ENCODE data around the gene KRTAP10-2. TPM values are rescaled to one million over a fixed set of nuclear protein-coding genes. Genes with fewer than 3 reads are reported as not detected.

Gene KRTAP10-2
- total RNA-seq, 1 donor from 2014 or later = not detected

Other genes starting within 250 kb of the KRTAP10-2 start
- 11.2 and 11.4 TPM in 2 replicates for gene CFAP410, start 212.1 kb downstream of the KRTAP10-2 start, total RNA-seq
- gene TRPM2, start 197.9 kb downstream of the KRTAP10-2 start, total RNA-seq = 0.52 and 1.7 TPM in 2 replicates
- 1.0 and 3.0 TPM in 2 replicates for gene LRRC3, start 96.0 kb downstream of the KRTAP10-2 start, total RNA-seq
- gene KRTAP10-1, start 11.3 kb downstream of the KRTAP10-2 start, total RNA-seq = not detected in 2 replicates
- not detected in 2 replicates for gene KRTAP10-3, start 7.3 kb upstream of the KRTAP10-2 start, total RNA-seq
- not detected in 2 replicates for gene KRTAP10-4, start 22.2 kb upstream of the KRTAP10-2 start, total RNA-seq
- gene KRTAP10-5, start 29.1 kb upstream of the KRTAP10-2 start, total RNA-seq = not detected in 2 replicates
- gene KRTAP10-6, start 41.0 kb upstream of the KRTAP10-2 start, total RNA-seq = not detected in 2 replicates
- not detected in 2 replicates for gene KRTAP10-7, start 49.1 kb upstream of the KRTAP10-2 start, total RNA-seq
- not detected in 2 replicates for gene KRTAP10-8, start 60.6 kb upstream of the KRTAP10-2 start, total RNA-seq
- gene KRTAP10-9, start 75.6 kb upstream of the KRTAP10-2 start, total RNA-seq = not detected in 2 replicates
- not detected in 2 replicates for gene KRTAP10-10, start 85.9 kb upstream of the KRTAP10-2 start, total RNA-seq
- gene KRTAP10-11, start 94.9 kb upstream of the KRTAP10-2 start, total RNA-seq = not detected in 2 replicates
- not detected in 2 replicates for gene KRTAP12-4, start 103.2 kb upstream of the KRTAP10-2 start, total RNA-seq
- not detected in 2 replicates for gene KRTAP12-3, start 106.4 kb upstream of the KRTAP10-2 start, total RNA-seq
- not detected in 2 replicates for gene KRTAP12-2, start 115.4 kb upstream of the KRTAP10-2 start, total RNA-seq
- gene KRTAP12-1, start 130.7 kb upstream of the KRTAP10-2 start, total RNA-seq = not detected in 2 replicates
- not detected in 2 replicates for gene KRTAP10-12, start 145.7 kb upstream of the KRTAP10-2 start, total RNA-seq
- gene TSPEAR, start 160.1 kb upstream of the KRTAP10-2 start, total RNA-seq = not detected in 2 replicates